Upper lobe of left lung (tissue), 4 donors: ENCODE results near the gene EIF5AL1.
A peak's percentile ranks its signal among the peaks of the same experiment; 100 is the strongest.

ENCODE experiments used
- POLR2AphosphoS5 ChIP-seq, 2 donors: sonication (generic); formaldehyde crosslinking; IDR thresholded peaks; one replicate each; pipeline ENCODE4 v1.5.1; 2017; ENCODE audit warnings: antibody characterized with exemption in 2 of 2
- TF ChIP-seq, protein P1 (sequence below), 6 experiments: fragments of 450-650 bp in 4 of 6; fragments of 200-600 bp in 2 of 6; sonication (generic) in 2 of 6; IDR thresholded peaks; one replicate each; pipeline ENCODE4 v1.5.1; 2016 to 2019; ENCODE audit warnings: antibody characterized with exemption in 6 of 6

DNA sequence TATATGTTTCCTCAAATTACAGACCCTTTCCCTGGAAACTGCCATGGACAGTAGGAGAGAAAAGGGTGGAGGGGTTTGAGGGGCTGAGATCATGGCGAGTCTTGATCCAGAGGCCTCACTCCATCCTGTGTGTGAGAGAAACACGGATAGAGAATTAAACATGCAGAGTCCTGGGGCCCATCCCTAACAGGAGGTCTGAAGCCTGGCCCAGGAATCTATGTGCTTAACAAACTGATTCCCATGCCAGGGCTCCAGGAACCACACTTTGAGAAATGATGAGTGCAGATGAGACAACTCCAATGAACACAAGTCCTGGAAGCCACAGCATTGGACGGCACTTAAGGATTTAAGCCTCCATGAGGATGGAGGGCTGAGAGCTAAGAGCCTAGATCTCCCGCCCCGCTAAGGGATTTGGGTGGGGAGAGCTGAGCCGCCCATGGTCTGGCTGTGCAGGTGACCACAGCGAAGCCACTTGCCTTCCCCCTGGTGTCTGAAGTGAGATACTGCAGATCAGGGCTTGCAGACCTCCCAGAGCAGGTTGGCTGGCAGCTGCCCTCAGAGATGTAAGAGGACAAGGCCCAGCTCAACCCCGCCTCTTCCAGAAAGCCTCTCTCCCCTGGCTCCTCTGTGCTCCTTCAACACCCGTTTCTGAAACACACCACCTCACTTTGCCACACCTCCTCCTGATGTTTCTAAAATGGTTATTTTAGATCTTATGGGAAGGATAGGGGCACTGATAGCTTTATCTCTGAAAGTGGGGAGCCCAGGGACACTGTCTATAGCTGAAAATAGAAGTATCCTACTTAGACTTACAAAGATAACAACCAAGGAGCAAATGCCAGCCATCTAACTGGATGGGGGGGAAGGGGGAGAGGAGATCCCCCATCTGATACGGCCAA lies 24.8 kb upstream of the EIF5AL1 start:
- TF ChIP-seq, protein P1, sequence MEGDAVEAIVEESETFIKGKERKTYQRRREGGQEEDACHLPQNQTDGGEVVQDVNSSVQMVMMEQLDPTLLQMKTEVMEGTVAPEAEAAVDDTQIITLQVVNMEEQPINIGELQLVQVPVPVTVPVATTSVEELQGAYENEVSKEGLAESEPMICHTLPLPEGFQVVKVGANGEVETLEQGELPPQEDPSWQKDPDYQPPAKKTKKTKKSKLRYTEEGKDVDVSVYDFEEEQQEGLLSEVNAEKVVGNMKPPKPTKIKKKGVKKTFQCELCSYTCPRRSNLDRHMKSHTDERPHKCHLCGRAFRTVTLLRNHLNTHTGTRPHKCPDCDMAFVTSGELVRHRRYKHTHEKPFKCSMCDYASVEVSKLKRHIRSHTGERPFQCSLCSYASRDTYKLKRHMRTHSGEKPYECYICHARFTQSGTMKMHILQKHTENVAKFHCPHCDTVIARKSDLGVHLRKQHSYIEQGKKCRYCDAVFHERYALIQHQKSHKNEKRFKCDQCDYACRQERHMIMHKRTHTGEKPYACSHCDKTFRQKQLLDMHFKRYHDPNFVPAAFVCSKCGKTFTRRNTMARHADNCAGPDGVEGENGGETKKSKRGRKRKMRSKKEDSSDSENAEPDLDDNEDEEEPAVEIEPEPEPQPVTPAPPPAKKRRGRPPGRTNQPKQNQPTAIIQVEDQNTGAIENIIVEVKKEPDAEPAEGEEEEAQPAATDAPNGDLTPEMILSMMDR (IDR thresholded peaks at IDR 0.05): peak; percentile 66 to 82 (median 74)
- no peak for TF ChIP-seq POLR2AphosphoS5 (IDR thresholded peaks at IDR 0.05)
